Fibroblast of skin of left biceps (primary cell): ENCODE data around the gene HTR2B.
"Not testable (repeated sequence)": the region's sequence is repeated elsewhere in the genome, so short reads cannot be mapped to it uniquely, and the experiment has no call there.

Experiments
- DNase-seq, 2 experiments: peaks; one replicate each; pipeline ENCODE4 v3.0.0-alpha.2; 2013; ENCODE audit warnings: low read depth in 2 of 2

The HTR2B gene

DNA sequence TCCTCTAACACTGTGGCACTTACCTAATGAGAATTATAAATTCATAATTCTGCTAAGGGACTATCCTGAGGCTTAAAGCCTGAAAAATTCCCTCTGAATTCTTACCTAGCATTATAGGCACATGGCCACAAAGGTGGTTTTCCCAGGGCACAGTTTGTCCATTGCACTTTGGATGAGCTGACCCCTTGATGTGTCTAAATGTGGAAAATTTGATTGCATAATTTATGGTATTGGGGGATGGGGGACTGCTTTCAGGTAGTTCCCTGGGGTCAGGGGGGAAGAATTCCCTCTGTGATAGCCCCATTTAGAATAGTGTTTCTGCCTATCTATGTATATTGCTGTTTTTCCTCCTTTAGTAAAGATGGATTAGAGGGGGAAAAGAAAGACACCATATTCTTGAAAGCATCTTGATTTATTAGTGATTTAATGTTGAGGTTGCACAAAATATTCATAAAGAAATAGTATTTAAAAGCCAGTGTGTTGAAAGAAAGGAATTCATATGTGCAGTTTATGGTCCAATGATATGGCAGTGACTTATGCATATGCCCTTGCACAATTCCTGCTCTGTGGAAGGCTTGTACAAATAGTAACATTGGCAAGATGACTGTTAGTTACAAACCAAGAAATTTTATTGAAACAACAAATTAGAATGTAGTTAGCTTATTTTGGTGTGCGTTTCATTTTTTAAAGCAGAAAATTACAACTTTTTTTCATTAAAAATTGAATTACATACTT lies 8.7 kb upstream of the HTR2B start:
- DNase-seq, result peak; percentile 60

DNA sequence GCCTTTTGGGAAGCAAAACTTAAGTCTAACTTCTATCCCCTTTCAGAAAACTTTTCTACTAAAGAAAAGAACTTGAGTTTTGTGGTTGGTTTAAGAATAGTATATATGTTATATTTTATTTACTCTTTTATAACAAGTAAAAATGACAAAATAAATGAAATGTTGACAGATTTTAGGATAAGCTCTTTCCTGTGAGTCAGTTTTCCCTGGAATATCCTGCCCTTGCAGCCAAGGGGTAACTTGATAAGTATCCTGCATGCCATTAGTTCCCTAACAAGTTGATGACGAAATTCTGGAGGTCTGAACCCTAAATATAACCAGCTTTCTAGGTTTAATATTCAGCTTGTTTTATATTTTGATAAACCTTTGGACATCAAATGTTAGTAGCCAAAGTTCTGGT lies 7.3 kb upstream of the HTR2B start:
- peak in 1 of 2 experiments; percentile 21 for DNase-seq

DNA sequence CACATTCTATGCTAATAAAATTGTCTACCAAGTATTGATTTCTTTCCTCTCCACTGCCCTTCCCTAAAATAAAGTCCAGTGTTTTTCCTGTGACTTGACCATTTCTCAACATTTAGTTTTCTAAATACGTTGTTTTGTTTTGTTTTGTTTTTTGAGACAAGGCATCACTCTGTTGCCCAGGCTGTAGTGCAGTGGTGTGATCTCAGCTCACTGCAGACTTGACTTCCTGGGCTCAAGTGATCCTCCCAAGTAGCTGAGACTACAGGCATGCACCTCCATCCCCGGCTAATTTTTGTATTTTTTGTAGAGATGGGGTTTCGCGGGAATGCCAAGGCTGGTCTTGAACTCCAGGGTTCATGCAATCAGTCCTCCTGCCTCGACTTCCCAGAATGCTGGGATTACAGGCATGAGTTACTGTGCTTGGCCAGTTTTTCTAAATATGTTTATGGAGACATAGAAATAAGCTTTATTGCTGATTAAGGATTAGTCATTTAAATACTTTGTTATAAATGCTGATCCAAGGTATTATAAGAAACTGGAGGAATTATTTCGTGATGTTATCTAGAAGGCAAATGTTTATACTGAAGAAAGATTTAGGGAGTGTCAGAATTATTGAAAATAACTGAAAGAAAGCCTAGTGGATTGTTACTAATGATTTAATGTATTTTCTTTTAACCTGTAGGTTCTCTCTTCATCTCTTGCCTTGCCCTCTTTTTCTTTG lies 5.7 kb upstream of the HTR2B start:
- DNase-seq, result no peak

DNA sequence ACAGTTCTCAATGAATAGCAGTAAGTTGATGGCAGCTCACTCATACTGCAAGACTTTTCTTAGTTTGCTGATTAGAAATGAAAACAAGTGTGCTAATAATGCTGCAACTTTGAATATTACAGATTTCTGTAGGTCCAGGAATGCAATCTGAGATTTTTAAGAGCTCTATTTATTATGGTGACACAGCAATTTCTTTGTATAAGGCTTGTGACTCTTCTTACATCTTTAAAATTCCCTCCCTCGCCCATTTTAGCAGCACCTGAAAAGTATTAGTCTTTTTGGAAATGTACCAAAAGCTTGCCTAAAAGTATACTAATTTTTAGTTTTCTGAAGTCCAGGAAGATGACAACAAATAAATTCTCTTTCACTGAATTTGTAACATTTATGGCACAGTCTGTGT lies 4.4 kb upstream of the HTR2B start:
- DNase-seq, result no peak

DNA sequence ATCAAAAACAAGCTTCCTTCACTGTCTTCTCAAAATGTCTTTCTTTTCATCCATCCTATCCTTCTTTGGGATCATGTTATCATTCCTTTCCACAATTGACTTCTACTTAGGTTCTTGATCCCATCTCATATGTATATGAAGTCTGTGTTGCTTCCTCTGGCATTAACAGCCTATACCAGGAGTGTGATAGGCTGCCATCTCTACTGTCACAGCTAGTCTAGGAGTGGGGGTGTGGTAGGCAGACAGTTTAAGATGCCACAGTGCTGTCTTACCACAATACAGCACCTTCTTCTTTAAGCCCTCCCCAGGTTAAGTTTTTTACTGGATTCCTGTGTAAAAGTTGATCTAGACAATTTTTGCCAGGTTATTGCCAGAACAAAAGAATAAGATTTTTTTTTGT lies 3.7 kb upstream of the HTR2B start:
- no peak for DNase-seq

DNA sequence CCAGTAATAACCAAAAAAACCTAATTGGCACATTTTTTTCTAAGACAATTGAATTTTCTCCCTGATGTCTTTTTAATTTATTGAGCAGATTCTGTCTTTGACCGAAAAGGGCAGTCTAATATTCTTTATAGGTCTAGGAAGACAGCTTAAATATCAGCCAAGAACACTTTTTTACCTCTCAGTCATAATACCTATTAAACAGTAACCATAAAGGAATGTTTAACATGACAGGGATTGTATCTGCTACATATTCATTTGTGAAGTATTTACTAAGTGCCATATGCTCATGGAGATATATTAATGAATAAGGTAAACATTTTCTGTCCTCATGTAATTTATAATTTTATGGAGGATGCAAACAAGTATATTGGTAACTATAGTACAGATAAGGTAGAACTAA lies 3.1 kb upstream of the HTR2B start:
- DNase-seq, result no peak

DNA sequence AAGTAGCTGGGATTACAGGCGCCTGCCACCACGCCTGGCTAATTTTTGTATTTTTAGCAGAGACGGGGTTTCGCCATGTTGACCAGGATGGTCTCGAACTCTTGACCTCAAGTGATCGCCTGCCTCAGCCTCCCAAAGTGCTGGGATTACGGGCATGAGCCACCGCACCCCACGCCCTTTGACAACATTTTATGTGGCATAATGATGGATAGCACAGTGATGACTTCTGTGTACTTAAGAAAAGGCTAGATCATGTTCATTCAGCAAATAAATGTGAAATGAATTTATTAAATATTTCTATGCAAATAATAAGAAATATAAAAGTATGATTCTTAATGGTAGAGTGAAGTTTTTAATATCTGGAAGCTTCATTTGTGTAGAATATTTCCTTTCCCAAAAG lies 2.6 kb upstream of the HTR2B start:
- no peak for DNase-seq

DNA sequence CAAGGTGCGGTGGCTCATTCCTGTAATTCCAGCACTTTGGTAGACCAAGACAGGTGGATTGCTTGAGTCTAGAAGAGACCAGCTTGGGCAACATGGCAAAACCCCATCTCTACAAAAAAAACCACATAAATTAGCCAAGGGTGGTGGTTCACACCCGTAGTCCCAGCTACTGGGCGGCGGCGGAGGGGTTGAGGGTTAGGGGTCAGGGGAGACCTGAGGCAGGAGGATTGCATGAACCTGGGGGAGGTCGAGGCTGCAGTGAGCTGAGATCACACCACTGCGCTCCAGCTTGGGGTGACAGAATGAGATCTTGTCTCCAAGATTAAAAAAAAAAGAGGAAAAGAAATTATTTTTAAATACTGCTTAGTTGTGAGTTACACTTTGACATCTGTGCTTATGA lies 1.3 kb upstream of the HTR2B start:
- no peak for DNase-seq

DNA sequence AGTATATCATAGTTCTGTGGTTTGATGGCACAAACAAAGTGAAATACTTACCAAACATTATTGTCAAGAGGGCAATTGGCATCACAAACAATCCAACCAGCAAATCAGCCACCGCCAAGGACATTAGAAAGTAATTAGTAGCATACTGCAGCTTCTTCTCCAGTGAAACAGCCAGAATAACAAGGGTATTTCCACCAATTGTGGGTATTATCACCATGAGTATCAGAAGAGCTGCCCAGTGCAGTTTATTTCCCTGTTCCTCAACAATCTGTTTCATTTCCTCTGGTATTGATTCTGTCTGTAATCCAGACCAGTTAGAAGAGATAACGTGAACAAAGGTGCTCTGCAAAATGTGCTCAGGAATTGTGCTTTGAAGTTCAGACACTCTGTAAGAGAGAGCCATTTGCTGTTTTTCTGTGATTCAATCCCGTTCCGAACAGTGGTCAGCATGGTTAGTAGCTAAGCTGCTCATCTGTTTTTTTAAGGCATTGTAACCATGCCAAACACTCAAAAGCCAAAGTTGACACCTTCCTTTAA lies 1.4 kb downstream of the HTR2B start:
- DNase-seq, result no peak

DNA sequence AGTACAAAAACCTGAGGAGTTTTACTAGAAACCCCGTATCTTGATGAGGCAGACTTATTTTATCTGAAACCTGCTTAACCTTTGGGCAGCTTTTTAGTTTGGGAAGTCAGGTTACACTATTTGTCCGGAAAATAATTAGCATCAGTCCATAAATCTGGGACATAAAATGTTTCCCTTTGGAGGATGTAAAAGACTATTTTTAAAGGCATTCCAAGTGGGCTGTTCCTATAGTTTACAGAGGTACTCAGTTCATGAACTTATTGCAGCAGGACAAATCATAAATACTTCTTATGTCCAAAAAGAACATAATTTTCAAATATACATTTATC lies 6.3 kb downstream of the HTR2B start:
- no peak for DNase-seq

DNA sequence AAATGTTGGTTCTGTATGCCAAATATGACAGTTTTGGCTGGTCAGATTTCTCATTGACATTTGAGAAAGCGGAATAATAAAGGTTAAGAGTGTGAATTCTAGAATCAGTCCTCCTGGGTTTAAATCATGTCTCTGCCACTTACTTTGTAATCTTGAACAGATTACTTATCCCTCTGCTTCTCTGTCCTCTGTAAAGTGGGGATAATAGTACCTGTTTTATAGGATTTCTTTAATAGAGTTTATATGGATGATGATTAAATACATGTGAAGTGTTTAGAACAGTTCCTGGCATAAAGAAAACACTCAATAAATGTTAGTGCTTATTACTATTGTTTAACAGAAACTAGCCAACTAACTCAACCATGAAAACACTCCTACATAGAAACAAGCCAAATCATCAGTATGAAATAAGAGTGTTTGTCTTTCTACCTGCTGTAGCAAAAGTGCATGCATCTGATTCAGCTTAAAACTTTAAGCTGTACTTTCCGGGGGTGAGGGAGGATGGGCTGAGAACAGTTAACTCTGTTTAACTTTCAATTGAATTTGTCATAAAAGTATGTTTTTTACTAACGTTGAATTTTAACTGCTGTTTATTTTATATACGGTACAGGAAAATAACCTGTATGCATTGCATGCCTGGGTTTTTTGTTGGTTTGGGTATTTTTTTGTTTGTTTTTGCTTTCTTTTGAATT lies 6.8 kb downstream of the HTR2B start:
- no peak for DNase-seq

DNA sequence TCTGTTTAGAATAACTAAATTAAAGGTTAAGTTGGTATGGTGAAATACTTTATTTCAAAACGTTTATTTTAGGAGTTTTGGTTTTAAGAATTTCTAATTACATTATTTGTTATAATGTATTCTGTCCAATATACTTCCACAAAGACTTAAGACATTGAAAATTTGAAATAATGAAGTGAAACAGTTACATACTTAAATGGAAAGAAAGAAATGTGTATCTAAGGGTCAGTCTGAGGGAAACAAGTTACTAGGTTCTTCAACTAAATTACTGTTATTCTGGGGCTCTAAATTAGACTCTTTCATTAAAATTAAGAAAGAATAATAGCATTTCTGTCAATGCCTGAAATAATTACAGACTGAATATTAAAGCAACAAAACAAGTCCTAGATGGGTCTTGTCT lies 7.7 kb downstream of the HTR2B start:
- no peak for DNase-seq

DNA sequence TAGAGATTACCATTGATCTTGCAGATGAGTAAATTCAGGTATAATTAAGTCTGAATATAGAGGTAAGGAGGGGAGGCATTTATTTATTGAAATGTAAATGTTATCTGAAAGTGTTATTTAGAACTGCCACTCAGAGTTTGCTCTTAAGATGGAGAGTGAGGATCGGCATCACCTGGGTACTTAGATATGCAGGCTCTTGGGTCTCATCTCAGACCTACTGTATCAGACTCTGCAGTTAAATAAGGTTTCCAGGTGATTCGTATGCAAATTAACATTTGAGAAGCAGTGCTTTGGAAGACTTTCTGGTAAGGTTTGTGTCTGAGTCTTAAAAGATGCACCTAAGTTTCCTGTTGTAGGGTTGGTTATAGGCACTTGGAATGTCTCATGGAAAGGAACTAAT lies 9.2 kb downstream of the HTR2B start:
- no peak for DNase-seq

DNA sequence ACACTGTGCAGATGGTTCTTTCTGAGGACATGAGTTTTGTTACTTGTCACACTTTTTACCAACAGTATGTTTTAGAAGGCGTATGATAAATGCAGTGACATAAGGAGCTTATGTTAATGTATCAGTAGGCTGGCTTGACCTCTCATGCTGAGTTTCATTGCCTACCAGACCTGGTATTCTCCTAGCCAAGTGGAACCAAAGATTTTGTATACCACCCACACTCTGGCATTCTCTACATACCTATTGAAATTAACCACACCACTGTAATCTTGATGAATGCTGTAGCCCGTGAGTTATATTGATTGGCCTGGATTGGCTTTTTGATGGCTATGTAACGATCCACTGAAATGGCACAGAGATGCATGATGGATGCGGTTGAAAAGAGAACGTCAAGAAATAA lies 11.4 kb downstream of the HTR2B start:
- no peak for DNase-seq

DNA sequence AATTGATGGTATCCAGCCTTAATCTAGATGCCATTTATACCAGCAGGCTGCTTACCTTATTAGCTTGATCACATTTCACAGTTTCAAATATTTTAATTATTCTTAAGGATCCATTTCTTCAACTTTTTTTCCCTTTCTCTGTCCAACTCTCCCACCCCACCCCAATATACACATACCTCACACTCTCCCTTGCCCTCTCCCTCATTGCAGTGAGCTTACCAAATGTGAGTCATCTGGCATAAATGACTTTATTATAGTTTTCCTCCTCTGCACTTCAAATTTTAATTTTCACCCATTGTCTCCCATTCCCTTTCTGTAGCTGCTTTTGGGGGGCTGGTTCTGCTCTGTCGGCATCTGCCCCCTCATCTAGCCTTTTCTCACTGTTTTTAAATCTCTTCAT lies 12.9 kb downstream of the HTR2B start:
- DNase-seq, result no peak

DNA sequence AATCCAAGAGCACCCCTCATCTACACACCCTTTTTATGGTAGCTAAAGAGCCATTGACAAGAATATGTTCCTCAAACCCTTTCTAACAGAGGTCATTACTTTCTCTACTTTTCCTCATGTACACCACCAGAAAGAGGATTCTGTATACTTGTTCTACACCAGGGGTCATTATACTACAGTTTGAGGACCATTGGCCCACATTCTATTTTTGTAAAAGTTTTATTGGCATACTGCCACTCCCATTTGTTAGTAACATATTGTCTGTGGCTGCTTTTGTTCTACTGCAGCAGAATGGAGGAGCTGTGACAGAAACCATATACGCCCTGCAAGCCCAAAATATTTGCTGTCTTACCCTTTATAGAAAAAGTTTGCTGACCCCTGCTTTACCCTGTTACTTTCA lies 14.3 kb downstream of the HTR2B start:
- peak in 1 of 2 experiments; percentile 26 for DNase-seq

DNA sequence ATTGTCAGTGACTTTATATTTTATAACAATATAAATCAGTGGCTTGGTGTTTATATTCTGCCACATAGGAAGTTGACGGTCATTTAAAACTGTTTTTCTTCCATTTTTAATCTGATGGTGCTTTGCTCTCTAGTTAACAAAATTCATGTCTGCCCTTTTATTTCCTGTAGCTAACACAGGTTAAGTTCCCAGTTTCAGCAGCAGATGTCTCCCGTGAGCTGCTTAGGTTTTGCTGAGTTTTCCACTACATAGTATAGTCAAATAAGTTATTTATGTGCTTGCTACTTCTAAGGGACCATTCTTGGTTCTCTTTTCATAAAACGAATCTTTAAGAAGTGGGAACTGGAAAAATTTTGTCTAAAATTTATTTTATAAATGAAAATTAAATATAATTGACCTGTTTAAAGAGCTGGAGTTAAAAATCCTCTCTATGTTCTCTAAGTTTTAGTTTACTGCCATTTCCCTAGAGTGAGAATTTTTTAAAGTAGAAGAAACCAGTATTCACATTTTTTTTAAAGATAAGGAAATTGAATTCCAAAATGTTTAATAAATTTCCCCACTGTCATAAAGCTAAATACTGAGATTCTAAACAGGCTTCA lies 20.6 kb downstream of the HTR2B start:
- peak in 1 of 2 experiments; percentile 24 for DNase-seq

DNA sequence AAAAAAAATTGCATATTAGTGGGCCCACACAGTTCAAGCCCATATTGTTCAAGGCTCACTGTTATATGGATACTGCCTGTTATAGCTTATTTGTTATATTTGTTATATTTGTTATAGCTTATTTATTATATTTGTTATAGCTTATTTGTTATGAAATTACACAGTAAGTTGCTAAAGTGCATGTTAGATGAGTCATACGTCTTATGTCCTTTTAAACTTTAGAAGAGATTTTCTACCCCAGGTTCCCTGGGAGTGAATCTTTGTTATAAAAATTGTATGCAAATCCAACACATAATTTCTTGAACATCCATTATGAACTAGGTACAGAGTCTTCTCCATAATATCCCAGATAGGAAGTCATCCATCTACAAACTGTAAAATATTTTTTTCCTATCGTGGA lies 22.1 kb downstream of the HTR2B start:
- DNase-seq, result no peak

DNA sequence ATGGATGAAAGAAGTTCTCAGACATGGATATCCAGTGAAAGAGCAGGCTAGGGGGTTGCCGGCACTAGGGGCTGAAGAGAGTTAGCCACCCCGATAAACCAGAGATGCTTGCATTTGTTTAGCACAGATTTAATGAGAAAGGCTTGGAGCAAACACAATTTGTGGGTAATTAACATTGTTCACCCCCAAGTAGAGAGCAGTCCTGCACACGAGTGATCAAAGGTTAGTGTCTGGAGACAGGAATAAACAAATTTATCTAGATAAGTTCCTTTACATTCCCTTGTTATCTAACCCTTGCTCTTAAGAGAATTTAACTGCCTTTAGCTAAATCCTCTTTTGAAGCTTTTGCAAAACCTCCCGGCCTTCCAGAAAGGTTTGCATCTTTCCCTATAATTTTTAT lies 23.9 kb downstream of the HTR2B start:
- DNase-seq, result no peak

DNA sequence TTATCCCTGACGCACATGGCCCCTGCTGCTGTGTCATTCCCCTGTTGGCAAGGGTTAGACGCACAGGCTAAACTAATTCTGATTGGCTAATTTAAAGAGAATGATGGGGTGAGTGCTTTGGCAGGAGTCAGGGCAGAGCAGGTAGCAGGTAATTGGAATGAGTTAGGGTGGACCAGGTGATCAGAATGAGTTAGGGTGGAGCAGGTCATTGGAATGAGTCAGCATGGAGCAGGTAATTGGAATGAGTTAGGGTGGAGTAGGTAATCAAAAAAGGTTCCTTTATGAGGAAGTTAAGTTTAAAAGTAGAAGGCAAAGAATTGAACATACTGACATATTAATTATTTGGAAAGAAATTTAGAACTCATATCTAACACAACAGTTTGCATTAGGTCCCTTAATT lies 24.5 kb downstream of the HTR2B start:
- DNase-seq, result not testable (repeated sequence)

DNA sequence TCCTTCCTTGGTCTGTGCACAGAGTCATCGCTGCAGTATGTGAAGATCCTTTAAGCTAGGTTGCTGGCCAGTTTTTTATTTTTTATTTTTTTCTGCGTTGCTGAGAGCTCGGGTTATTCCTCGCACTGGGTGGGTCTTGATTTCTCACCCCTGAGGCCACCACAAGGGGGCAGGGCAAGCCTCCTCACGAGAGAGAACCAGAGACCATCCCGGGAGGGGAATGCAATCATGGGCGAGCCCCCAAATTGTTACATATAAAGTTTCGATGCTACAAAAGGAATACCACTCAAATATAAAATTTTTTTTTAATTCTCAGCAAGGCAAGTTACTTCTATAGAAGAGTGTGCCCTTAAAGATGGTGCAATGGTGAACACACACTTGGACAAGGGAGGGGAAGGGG lies 24.9 kb downstream of the HTR2B start:
- no peak for DNase-seq

DNA sequence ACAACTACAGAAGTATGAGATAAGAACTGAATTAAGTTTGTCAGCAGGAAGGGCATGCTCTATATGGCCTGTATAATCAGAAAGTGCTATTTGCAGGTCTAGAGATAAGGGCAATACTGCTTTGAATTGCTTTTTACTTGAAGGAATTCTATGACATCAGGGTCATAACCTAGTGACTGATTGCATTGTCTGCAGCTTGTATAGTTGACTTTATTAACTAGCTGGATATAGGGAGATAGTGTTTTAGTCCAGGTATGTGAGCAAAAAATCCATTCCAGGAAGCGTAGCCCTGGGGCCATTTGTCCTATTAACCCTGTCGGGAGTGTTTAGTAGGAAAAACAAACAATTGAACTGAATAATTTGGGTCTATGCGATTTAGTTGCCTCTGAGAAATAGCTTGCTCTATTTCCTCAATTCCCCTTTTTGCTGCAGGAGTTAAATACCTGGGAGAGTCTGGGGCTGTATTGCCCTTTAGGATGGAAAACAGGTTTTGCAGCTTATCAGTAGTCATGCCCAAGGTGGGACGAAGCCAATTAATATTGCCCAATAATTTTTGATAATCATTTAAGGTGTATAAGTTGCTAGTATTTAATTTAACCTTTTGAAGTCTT lies 30.0 kb downstream of the HTR2B start:
- DNase-seq, result no peak
